Measurements from ENCODE around the gene CDKAL1.

The CDKAL1 gene

GRCh38 chr6:20838113-20838512 lies 303.9 kb downstream of the CDKAL1 start:
- no peak for DNase-seq (ENCODE audit: low read depth)

- no peak for DNase-seq (ENCODE audit: low read depth)
Observed at GRCh38 chr6:20839630-20840029, 305.4 kb downstream of the CDKAL1 start.

DNA sequence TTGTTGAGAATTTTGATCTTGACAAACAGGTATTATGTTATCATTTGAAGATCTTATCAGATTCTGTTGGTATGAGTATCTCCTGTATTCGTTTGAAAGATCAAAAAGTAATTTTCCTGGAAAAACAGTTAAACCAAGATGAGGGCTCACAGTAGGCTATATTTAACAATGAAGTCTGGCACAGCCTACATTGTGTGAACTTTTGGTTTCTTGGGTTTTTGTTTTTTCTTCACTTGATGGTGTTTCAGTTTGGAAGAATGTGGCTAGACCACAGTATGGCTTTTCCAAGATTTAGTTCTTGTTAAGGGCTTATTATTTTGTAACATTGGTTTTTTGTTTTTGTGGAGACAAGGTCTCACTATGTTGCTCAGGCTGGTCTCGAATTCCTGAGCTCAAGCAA lies 306.4 kb downstream of the CDKAL1 start:
- no peak for DNase-seq (ENCODE audit: low read depth)

DNA sequence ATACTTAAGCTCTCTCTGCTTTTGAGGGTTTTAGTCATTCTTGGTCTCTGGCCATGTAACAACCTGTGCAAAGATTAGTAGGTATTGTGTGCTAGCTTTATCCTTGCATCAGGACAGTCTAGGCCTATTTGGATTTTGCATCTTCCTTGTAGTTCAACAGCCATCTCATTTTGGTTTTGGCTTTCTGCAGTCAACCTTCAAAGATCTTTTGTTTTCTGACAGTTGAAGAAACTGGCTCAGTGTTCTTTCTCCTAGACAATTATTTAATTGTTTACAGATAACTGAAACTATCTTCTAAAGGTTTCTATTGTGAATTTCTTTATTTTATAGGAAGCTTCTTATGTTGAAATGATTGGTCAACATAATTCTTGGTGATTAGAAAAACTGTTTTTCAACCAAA lies 307.5 kb downstream of the CDKAL1 start:
- no peak for DNase-seq (ENCODE audit: low read depth)

DNA sequence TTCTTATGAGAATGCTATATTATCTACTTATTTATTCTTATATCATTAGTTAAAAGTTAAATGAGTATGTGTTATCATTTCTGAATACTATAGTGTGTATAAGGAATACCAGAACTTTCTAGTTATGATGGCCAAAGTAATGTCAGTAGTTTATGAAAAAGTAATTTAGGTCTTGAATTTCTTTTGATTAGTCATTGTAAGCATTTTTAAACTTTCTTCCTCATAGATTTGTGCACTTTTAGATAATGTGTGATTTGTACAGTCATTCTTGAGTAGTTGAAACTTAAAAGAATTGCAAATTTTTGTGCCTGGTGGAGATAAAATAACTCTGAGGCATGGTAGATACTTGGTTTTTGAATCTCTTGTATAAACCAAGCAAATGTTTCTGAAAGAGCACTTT lies 311.3 kb downstream of the CDKAL1 start:
- no peak for DNase-seq (ENCODE audit: low read depth)

DNA sequence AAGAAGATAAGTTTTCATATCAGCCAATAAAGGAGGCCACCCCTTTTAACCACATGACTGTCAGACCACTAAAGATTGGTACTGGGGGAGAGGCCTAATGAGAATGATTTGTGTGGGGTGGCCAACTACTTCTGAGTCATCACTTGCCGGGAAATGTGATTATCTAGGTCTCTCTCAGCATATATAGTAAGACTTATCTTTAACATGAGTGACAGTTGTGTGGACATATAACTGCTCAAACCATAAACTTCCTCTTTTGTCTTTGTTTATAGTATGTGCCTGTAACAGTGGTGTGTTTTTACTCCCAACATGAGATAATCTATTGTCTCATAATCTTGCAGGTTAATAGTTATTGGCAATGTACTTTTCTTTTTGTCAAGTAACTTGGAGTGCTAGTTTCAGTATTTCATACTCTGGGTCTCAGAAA lies 312.4 kb downstream of the CDKAL1 start:
- no peak for DNase-seq (ENCODE audit: low read depth)

DNA sequence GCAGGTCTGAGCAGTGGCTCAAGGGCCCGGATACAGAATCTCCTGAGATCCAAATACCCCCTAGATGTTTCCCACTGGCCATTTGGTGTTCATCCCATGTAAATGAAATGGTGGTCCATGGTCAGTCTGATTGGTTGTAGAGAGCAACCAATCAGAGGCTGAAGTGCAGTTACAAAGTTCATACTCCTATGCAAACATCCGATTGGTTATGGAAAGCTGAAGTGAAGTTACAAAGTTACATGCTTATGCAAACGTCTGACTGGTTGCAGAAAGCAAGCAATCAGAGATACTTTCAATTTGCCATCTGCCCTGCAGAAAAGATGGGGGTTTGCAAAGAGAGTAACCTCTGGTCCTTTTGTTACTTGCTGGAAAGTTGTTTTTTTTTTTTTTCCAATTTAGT lies 313.6 kb downstream of the CDKAL1 start:
- no peak for DNase-seq (ENCODE audit: low read depth)

DNA sequence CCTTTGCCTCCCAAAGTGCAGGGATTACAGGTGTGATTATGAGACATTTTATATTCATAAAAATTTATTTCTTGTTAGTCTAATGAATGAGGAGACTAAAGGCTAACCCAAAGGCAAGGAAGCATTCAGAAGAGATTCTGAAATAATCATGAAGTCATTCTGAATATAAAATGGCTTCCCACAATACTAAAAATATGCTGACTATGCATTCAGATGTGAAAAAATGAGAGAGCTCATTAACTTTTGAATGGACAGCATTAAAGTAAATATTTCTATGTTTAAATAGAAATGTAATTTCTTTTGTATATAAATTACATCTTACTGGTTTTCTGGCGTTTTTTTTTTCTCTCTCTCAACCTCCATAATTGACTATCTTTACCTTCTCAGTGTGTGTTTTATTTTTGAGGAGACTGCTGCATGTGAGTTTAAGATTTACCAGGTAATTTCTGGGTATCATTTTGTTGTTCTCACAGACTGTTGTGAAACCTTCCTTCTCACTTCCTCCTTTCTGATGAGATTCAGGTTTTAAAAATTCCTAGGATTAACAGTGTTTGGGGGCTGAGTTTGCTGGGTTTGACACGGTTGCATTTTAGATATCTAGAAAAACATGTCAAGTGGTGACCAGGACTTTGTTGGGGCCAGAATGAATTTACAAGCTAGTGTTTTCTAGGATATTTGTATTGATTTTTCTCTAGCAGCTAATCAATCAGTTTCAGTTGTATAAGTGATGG lies 316.6 kb downstream of the CDKAL1 start:
- DNase-seq (ENCODE audit: low read depth): no peak

DNA sequence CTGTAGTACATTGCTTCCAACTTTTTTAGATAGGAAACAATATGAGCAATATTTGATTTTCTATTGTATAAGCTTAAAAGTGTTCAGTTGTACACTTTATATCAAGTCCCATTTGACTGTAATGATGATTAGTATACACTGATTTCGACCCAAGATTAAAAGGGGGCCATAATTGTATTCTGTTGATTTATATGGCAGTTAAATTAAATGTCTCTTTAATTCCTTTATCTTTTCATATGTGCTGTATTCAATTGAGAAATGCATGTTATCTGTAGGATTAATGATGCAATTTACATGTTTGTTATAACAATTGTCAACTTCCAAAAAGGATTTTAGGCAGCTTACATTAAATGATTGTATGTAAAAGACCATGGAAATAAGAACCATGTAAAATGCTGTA lies 317.5 kb downstream of the CDKAL1 start:
- DNase-seq (ENCODE audit: low read depth): no peak

DNA sequence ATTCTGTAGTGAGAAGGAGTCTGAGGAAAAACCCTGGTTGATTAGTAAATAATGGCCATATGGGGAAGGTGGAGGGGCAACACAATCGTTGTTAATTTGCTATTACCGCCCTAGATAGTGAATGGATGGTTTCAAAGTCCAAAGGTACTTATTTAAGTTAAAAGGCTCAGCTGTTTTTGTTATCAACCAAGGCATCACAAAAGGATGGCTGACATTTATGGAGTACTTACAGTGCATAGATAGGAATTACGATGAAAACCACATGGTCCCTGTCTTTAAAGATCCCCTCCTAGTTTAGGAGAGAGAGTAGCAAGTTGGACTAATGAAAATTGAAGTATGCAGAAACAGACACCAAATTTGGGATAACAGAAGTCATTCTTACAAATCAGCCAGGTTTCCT lies 319.6 kb downstream of the CDKAL1 start:
- no peak for DNase-seq (ENCODE audit: low read depth)

DNA sequence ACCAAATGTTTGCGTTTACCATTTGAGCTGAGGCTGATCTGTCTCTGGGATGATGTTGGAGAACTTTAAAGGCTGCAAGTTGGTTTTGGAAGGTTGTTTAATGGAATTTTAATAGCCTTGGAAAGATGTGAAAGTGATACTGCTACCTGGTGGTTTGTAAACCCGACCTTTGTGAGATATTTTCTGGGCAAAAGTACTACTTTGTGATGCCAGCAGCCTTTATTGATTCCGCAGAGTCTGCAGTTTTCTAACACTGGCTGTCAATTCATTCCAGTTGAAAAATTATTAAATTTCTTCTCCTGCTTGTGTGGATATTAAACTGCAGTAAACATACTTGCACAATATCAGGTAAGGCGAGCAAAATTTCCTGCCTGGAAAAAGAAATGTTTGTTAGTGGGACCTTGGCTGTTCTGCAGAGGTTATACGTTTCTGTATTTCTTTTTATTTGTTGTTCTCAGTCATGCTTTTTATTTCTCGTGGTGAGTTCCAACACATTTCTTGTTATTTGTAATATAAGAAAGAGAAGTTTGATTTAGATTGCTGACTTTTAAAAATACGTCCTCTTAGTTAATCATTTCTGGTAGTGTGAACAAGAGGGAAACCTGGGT lies 322.5 kb downstream of the CDKAL1 start:
- DNase-seq (ENCODE audit: low read depth): no peak

- no peak for DNase-seq (ENCODE audit: low read depth)
Observed at GRCh38 chr6:20861481-20861880, 327.2 kb downstream of the CDKAL1 start.

GRCh38 chr6:20866036-20866435 lies 331.8 kb downstream of the CDKAL1 start:
- DNase-seq (ENCODE audit: low read depth): no peak

GRCh38 chr6:20866935-20867703 lies 332.9 kb downstream of the CDKAL1 start:
- DNase-seq (ENCODE audit: low read depth): no peak

- no peak for DNase-seq (ENCODE audit: low read depth)
Observed at GRCh38 chr6:20868397-20869096, 334.3 kb downstream of the CDKAL1 start.

DNA sequence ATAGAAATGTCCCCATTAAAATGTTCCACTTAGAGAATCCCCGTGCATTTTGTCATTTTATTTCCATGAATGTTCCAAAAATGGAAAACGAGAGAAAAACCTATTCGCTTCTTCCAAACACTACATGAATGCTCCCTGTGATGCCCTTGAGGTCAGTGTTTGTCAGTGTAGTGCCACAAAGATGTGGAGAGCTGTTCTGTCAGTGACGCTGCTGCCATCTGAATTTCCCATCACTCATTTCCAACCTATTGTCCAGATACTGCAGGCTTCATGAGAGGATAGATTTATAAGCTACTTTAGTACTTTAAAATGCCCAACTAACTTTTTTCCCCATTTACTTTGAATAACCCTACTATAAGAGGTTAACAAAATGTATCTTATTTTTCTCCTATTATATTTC lies 335.8 kb downstream of the CDKAL1 start:
- DNase-seq (ENCODE audit: low read depth): no peak

- no peak for DNase-seq (ENCODE audit: low read depth)
Observed at GRCh38 chr6:20870493-20870892, 336.2 kb downstream of the CDKAL1 start.

DNA sequence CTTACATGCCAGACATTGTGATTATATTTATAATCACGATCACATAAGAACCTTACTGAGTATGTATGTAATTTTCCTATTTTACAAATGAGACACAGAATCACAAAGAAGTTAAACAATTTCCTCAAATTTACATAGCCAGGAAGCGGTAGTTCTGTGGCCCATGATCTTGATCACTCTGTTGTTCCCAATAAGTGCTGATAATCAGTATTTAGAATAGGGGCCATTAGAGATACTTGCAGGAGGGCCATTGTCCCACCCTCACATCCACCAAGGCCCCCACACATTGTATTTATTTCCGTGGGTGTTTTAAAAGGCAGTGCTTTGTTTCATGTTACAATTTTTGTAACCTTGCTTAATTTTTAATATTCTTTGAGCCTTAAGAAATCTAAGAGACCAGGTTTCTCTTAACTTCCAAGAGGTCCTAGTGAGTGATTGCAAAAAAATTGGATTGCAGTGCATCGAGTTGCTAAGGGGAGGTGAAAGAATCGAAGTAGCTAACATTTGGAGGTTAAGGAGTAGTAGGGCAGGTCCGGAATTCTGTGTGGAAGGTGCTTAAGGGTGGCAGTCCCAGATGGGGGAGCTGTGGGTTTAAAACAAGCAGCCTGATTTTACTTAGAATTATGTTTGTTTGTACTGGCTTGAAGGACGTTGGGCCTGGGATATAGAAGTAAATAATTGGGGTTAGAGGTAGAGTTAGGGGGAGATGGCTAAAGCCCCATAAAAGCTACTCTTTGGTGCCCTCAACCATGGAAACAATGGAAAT lies 339.4 kb downstream of the CDKAL1 start:
- DNase-seq (ENCODE audit: low read depth): no peak

GRCh38 chr6:20875369-20875963 lies 341.2 kb downstream of the CDKAL1 start:
- DNase-seq (ENCODE audit: low read depth): no peak

GRCh38 chr6:20876036-20876435 lies 341.8 kb downstream of the CDKAL1 start:
- DNase-seq (ENCODE audit: low read depth): no peak

DNA sequence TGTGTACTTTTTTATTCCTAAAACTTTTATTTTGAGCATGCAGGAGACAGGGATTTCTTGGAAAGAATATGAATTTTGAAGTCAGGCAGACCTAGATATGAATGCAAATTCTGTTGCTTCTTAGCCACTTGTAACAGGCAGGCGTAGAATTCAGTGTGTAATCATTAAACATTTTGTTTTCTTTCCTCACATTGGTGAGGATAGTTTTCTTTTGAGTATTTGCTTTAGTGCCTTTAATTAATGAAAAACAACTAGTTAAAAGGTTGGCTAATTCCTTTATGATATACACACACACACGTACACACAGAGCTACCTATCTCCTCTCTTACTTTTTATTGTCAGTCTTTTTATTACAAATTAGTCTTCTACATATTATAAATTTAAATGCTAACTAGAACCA lies 342.3 kb downstream of the CDKAL1 start:
- DNase-seq (ENCODE audit: low read depth): no peak
